ENCODE measurements around the gene MIGA2. TPM values are rescaled to one million over a fixed set of nuclear protein-coding genes. Genes with fewer than 3 reads are reported as not detected.
A peak's percentile ranks its signal among the peaks of the same experiment; 100 is the strongest.

Gene MIGA2
- polyA plus RNA-seq, 1 experiment = 23.7 TPM

DNA sequence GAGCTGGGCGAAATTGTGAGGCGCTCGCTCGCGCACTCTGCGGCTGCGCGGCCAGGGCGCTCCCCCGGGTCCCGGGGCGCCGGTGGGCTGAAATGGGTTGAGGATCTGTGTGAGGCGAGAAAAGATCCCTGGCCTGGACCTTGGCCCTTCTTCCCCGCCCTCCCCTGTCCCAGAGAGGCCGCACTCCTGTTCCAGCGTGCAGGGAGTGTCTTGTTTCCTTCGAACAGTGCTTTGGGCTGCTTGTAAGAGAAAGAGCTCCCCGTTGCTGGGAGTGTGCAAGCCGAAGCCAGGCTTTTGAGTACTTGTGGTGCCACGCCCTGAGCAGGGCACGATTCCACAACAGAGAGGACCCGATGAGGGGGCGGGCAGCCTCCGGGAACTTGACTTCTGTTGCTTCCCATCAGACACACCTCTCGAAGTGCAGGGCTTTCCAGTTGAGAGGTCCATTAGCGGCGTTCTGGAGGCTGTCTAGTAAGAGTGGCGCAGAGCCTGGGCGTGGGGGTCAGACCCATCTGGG lies 45.0 kb downstream of the MIGA2 start:
- ChIA-PET CTCF (interaction anchor here (1.3 to 1.5 kb wide), 2 partner anchors 20 to 22 kb away, joined by 3 to 5 read pairs; no protein-coding TSS in a partner anchor), POLR2A (interaction anchor here (0.5 to 0.6 kb wide), 2 partner anchors 240 to 317 kb away, joined by 4 to 5 read pairs; no protein-coding TSS in a partner anchor)
- H3K27me3 ChIP-seq (ENCODE audit: control insufficient read depth, insufficient read depth, low read length) = no peaks in the 10 kb centered on the region
- H3K4me3 ChIP-seq (ENCODE audit: low read depth, low read length) = peak overlapping the region; percentile 84
- no peak for DNase-seq (ENCODE audit: low read depth)
- TF ChIP-seq, protein P1, sequence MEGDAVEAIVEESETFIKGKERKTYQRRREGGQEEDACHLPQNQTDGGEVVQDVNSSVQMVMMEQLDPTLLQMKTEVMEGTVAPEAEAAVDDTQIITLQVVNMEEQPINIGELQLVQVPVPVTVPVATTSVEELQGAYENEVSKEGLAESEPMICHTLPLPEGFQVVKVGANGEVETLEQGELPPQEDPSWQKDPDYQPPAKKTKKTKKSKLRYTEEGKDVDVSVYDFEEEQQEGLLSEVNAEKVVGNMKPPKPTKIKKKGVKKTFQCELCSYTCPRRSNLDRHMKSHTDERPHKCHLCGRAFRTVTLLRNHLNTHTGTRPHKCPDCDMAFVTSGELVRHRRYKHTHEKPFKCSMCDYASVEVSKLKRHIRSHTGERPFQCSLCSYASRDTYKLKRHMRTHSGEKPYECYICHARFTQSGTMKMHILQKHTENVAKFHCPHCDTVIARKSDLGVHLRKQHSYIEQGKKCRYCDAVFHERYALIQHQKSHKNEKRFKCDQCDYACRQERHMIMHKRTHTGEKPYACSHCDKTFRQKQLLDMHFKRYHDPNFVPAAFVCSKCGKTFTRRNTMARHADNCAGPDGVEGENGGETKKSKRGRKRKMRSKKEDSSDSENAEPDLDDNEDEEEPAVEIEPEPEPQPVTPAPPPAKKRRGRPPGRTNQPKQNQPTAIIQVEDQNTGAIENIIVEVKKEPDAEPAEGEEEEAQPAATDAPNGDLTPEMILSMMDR (IDR thresholded peaks at IDR 0.05; ENCODE audit: insufficient read depth, low read depth, low read length) = no peak
- peaks cover 5% of the 10 kb centered on the region for H3K36me3 ChIP-seq (ENCODE audit: control insufficient read depth, insufficient read depth, low read length)

DNA sequence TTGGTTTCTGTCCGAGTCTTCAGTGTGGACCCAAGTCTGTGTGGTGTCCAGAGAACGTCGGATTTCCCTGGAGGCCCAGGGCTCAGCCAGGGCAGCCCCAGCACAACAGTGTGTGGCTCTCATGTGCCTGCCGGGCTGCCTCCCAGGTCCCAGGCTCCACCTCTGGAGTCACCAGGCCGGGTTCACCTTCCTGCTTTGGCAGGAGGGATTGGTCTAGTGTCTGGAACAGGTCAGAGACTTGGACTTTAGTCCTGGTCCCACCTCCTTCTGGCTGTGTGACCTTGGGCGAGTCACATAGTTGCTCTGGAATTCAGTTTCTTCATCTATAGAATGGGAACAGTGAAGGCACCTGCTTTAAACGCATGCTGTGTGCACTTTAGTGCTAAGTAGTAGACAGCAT lies 47.7 kb downstream of the MIGA2 start:
- H3K36me3 ChIP-seq (ENCODE audit: control insufficient read depth, insufficient read depth, low read length) = peaks cover 10% of the 10 kb centered on the region
- no peak overlapping the region for H3K4me3 ChIP-seq (ENCODE audit: low read depth, low read length)
- TF ChIP-seq, protein P1 (IDR thresholded peaks at IDR 0.05; ENCODE audit: insufficient read depth, low read depth, low read length) = no peak
- POLR2A ChIA-PET = no interaction called here
- H3K27me3 ChIP-seq (ENCODE audit: control insufficient read depth, insufficient read depth, low read length) = no peaks in the 10 kb centered on the region
- DNase-seq (ENCODE audit: low read depth) = no peak
- CTCF ChIA-PET = no interaction called here

DNA sequence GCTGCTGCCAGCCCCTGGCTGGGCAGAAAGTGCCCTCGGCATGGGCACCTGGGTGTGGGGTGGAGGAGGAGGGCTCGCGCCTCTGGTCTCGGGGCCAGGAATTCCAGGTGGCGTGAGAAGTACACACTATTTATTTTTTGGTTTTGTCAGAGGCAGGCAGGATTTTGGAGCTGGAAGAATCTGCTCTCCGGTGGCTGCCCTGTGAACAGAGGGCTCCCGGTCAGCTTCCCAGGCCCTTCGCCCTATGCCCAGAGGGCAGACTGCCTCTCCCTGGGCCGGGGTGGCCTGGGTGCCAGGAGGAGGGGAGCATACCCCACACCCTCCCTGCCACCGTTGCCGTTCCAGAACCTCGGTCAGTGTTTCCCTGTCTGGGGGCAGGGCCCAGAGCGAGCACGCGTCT lies 52.8 kb downstream of the MIGA2 start:
- no peak for DNase-seq (ENCODE audit: low read depth)
- Histone ChIP-seq H3K27me3 (ENCODE audit: control insufficient read depth, insufficient read depth, low read length) (no peaks in the 10 kb centered on the region), H3K36me3 (ENCODE audit: control insufficient read depth, insufficient read depth, low read length) (peaks cover 11% of the 10 kb centered on the region), H3K4me3 (ENCODE audit: low read depth, low read length) (no peak overlapping the region)
- ChIA-PET CTCF (no interaction called here), POLR2A (no interaction called here)
- TF ChIP-seq, protein P1 (IDR thresholded peaks at IDR 0.05; ENCODE audit: insufficient read depth, low read depth, low read length) = no peak

DNA sequence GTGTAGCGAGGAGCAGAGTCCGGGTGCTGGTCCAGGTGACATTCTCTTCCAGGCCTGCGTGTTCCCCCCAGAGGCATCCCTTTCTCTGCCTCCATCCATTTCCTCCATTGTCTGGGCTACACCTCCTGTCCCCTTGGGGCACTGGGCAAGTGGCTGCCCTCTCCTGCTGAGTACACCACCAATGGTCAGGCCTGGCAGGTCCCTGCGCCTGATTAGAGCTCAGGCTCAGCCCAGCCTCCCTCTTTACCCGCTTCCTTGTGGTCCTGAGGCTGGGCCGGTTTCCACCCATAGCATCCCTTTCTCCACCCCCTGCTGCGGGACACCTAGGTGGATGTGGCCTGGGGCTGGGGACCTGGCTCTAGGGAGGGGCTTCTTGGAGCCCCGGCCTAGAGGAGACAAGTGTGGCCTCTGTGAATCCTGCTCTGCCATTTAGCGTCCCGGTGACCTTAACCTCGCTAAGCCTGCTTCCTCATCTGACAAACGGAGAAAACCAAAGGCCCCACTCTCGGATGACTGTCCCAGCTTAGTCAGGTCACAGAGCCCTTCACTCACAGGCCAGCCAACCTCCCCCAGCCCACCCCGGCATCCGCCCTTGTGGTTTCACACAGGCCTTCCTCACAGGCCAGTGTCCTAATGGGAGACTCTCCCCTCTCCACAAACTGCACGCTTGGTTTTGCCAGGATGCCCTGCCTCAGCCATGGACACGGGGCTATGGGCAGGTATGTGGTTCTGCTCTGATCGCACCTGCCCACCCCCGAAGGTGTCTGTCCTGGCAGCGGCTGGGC lies 57.4 kb downstream of the MIGA2 start:
- no peak overlapping the region for H3K4me3 ChIP-seq (ENCODE audit: low read depth, low read length)
- DNase-seq (ENCODE audit: low read depth) = no peak
- H3K36me3 ChIP-seq (ENCODE audit: control insufficient read depth, insufficient read depth, low read length) = peaks cover 20% of the 10 kb centered on the region
- TF ChIP-seq, protein P1 (IDR thresholded peaks at IDR 0.05; ENCODE audit: insufficient read depth, low read depth, low read length) = no peak
- CTCF ChIA-PET = no interaction called here
- POLR2A ChIA-PET = no interaction called here
- H3K27me3 ChIP-seq (ENCODE audit: control insufficient read depth, insufficient read depth, low read length) = no peaks in the 10 kb centered on the region

DNA sequence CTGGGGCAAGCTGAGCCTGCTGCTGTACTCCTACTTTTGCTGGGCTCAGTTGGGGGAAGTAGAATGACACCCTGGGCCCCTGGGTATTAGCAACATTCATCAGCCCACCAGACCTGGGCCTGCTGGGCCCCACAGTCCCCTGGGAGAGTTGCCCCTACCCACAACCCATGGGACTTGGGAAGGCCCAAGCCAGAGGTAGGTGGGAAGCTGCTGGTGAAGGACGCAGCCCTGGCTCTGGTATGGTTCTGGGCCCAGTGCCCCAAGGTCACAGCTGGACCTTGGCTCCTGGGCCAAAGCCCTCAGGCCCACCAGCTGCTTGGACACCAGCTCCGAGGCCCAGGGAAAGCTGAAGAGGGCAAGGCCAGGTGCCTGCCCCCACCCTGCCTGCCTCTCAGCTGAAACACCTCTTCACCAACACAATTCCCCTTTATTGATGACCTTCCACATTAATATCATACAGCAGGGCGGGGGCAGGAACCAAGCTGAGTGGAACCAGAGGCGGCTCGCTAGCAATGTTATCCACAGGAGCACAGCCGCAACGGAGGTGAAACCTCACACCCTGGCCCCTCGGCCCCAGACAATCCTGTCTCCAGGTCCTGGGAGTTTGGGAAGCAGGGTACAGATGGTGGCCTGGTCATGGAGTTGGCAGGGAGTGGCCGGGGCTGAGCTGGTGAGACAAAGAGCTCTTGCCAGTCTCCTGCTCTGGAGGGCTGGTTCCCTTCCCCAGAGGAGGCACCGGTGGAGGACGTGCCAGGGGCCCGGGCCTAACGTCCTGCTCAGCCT lies 58.2 kb downstream of the MIGA2 start:
- TF ChIP-seq, protein P1 (IDR thresholded peaks at IDR 0.05; ENCODE audit: insufficient read depth, low read depth, low read length) = no peak
- Histone ChIP-seq H3K4me3 (ENCODE audit: low read depth, low read length) (no peak overlapping the region), H3K36me3 (ENCODE audit: control insufficient read depth, insufficient read depth, low read length) (peaks cover 18% of the 10 kb centered on the region), H3K27me3 (ENCODE audit: control insufficient read depth, insufficient read depth, low read length) (no peaks in the 10 kb centered on the region)
- POLR2A ChIA-PET = no interaction called here
- DNase-seq (ENCODE audit: low read depth) = no peak
- CTCF ChIA-PET = no interaction called here
